SU-DHL-6 (cell line): ENCODE results near the gene USP25.

Experiments used
- H2AFZ ChIP-seq: fragments of 200-600 bp; sonication (generic); 2 replicates; pipeline ENCODE4 v1.6.1; 2014; ENCODE audit warnings: low read depth, mild to moderate bottlenecking, moderate library complexity, mixed read lengths, antibody characterized with exemption, low read length; ENCODE audit not compliant: severe bottlenecking
- H3F3A ChIP-seq: fragments of 200-600 bp; shearing (Covaris generic); 2 replicates; pipeline ENCODE4 v1.6.0; 2016; ENCODE audit warnings: antibody characterized with exemption, mild to moderate bottlenecking; ENCODE audit not compliant: insufficient read depth
- H3K27ac ChIP-seq: fragments of 200-600 bp; sonication (generic); 2 replicates; pipeline ENCODE4 v1.5.1; 2016; ENCODE audit warnings: low read depth, mild to moderate bottlenecking, low read length, moderate library complexity, mixed read lengths
- H3K27me3 ChIP-seq: fragments of 200-600 bp; sonication (generic), shearing (Covaris generic); 2 replicates; pipeline ENCODE4 v1.6.0; 2014; ENCODE audit warnings: mild to moderate bottlenecking, low read length
- H3K36me3 ChIP-seq: fragments of 200-600 bp; sonication (generic); 2 replicates; pipeline ENCODE4 v1.6.1; 2014; ENCODE audit warnings: mild to moderate bottlenecking, low read length, mixed read lengths
- H3K4me2 ChIP-seq: fragments of 300-600, 200-600 bp; shearing (Covaris generic), sonication (generic); 2 replicates; pipeline ENCODE4 v1.6.0; 2014; ENCODE audit warnings: low read length, low read depth, mild to moderate bottlenecking; ENCODE audit not compliant: poor library complexity, severe bottlenecking
- H3K4me3 ChIP-seq: fragments of 200-600 bp; sonication (generic); 2 replicates; pipeline ENCODE4 v1.5.1; 2014; ENCODE audit warnings: antibody characterized with exemption, low read length, mild to moderate bottlenecking, mixed read lengths; ENCODE audit not compliant: insufficient read depth, poor library complexity, severe bottlenecking
- H3K79me2 ChIP-seq: fragments of 200-600 bp; sonication (generic); 2 replicates; pipeline ENCODE4 v1.6.1; 2014; ENCODE audit warnings: mild to moderate bottlenecking, low read length, moderate library complexity; ENCODE audit not compliant: insufficient read depth
- H3K9ac ChIP-seq: fragments of 200-600 bp; sonication (generic); 2 replicates; pipeline ENCODE4 v1.7.0; 2014; ENCODE audit warnings: mild to moderate bottlenecking, low read length
- H3K9me2 ChIP-seq: fragments of 200-600 bp; sonication (generic); replicated peaks from 2 replicates; pipeline ENCODE4 v1.6.1; 2014; ENCODE audit warnings: low read length; ENCODE audit not compliant: insufficient read depth
- H3K9me3 ChIP-seq: fragments of 200-600 bp; sonication (generic); 2 replicates; pipeline ENCODE4 v1.6.1; 2014; ENCODE audit warnings: low read length, mixed read lengths; ENCODE audit not compliant: insufficient read depth
- H4K20me1 ChIP-seq: fragments of 200-600 bp; sonication (generic); 2 replicates; pipeline ENCODE4 v1.6.1; 2014; ENCODE audit warnings: low read depth, mild to moderate bottlenecking, antibody characterized with exemption, low read length, moderate library complexity, mixed read lengths
- CTCF ChIP-seq: fragments of 200-600 bp; sonication (generic); IDR thresholded peaks from one replicate; pipeline ENCODE4 v1.5.1; 2017; ENCODE audit warnings: antibody characterized with exemption, mild to moderate bottlenecking, low read length, moderate library complexity; ENCODE audit not compliant: insufficient read depth, poor library complexity, severe bottlenecking
- EZH2phosphoT487 ChIP-seq: fragments of 200-600 bp; sonication (generic), shearing (Covaris generic); conservative IDR thresholded peaks from 2 replicates; pipeline ENCODE4 v1.6.1; 2018; ENCODE audit warnings: mild to moderate bottlenecking, antibody characterized with exemption, low read length, moderate library complexity, mixed read lengths

USP25 gene

GRCh38 chr21:15768853-15769252, 39.1 kb downstream of the USP25 start:
- Histone ChIP-seq H3F3A (no peaks in the 10 kb centered on the region), H3K4me2 (no peak overlapping the region), H3K27ac (no peak overlapping the region), H3K9me3 (no peaks in the 10 kb centered on the region), H3K27me3 (no peaks in the 10 kb centered on the region), H4K20me1 (no peaks in the 10 kb centered on the region), H2AFZ (no peak overlapping the region), H3K4me3 (no peak overlapping the region), H3K79me2 (peaks cover 17% of the 10 kb centered on the region), H3K9me2 (no peaks in the 10 kb centered on the region), H3K9ac (no peak overlapping the region), H3K36me3 (peaks cover 7% of the 10 kb centered on the region)
- TF ChIP-seq CTCF (no peak), EZH2phosphoT487 (no peak)

- H3K27me3 ChIP-seq, result no peaks in the 10 kb centered on the region
- H3K27ac ChIP-seq, result no peak overlapping the region
- H4K20me1 ChIP-seq, result no peaks in the 10 kb centered on the region
- H3K36me3 ChIP-seq, result peaks cover 7% of the 10 kb centered on the region
- H3F3A ChIP-seq, result no peaks in the 10 kb centered on the region
- H3K79me2 ChIP-seq, result peaks cover 17% of the 10 kb centered on the region
- no peaks in the 10 kb centered on the region for H3K9me2 ChIP-seq
- no peak overlapping the region for H3K4me2 ChIP-seq
- TF ChIP-seq EZH2phosphoT487 (no peak), CTCF (no peak)
- no peak overlapping the region for H3K9ac ChIP-seq
- no peaks in the 10 kb centered on the region for H3K9me3 ChIP-seq
- H3K4me3 ChIP-seq, result no peak overlapping the region
- no peak overlapping the region for H2AFZ ChIP-seq
These were observed 41.5 kb downstream of the USP25 start for GRCh38 chr21:15771311-15771710.

GRCh38 chr21:15772654-15773053, 42.9 kb downstream of the USP25 start:
- no peaks in the 10 kb centered on the region for H3F3A ChIP-seq
- H4K20me1 ChIP-seq, result no peaks in the 10 kb centered on the region
- no peaks in the 10 kb centered on the region for H3K9me2 ChIP-seq
- H3K27ac ChIP-seq, result no peak overlapping the region
- peaks cover 17% of the 10 kb centered on the region for H3K79me2 ChIP-seq
- no peaks in the 10 kb centered on the region for H3K9me3 ChIP-seq
- H3K4me2 ChIP-seq, result no peak overlapping the region
- no peaks in the 10 kb centered on the region for H3K27me3 ChIP-seq
- no peak for TF ChIP-seq CTCF
- no peak overlapping the region for H3K9ac ChIP-seq
- no peak overlapping the region for H3K4me3 ChIP-seq
- no peak overlapping the region for H2AFZ ChIP-seq
- 0 out of 2 replicates have a peak, but pooled peaks cover 3% of the 10 kb centered on the region for H3K36me3 ChIP-seq

- no peak overlapping the region for H3K4me2 ChIP-seq
- peaks cover 17% of the 10 kb centered on the region for H3K79me2 ChIP-seq
- no peaks in the 10 kb centered on the region for H3K27me3 ChIP-seq
These were observed 44.8 kb downstream of the USP25 start for GRCh38 chr21:15774590-15774989.

More at GRCh38 chr21:15774590-15774989, 44.8 kb downstream of the USP25 start:
- Histone ChIP-seq H3K27ac (no peak overlapping the region), H3K4me3 (no peak overlapping the region), H4K20me1 (no peaks in the 10 kb centered on the region), H3K9ac (no peak overlapping the region), H3K36me3 (no peaks in the 10 kb centered on the region), H2AFZ (no peak overlapping the region), H3F3A (no peaks in the 10 kb centered on the region), H3K9me2 (no peaks in the 10 kb centered on the region), H3K9me3 (no peaks in the 10 kb centered on the region)
- no peak for TF ChIP-seq CTCF
- TF ChIP-seq EZH2phosphoT487, result no peak
